Measurements from ENCODE around the gene PROSER2.
A peak's percentile ranks its signal among the peaks of the same experiment; 100 is the strongest.

- TF ChIP-seq CTCF (IDR thresholded peaks at IDR 0.05) (no peak), POLR2AphosphoS5 (IDR thresholded peaks at IDR 0.05) (peak in 1 of 2 donors; percentile 47), POLR2A (IDR thresholded peaks at IDR 0.05; ENCODE audit: low read depth) (no peak)
These were observed at the start of gene PROSER2 for GRCh38 chr10:11823122-11823988.

Data from esophagus muscularis mucosa (tissue), 3 donors.